ENCODE data around the gene VRTN.

The VRTN gene

DNA sequence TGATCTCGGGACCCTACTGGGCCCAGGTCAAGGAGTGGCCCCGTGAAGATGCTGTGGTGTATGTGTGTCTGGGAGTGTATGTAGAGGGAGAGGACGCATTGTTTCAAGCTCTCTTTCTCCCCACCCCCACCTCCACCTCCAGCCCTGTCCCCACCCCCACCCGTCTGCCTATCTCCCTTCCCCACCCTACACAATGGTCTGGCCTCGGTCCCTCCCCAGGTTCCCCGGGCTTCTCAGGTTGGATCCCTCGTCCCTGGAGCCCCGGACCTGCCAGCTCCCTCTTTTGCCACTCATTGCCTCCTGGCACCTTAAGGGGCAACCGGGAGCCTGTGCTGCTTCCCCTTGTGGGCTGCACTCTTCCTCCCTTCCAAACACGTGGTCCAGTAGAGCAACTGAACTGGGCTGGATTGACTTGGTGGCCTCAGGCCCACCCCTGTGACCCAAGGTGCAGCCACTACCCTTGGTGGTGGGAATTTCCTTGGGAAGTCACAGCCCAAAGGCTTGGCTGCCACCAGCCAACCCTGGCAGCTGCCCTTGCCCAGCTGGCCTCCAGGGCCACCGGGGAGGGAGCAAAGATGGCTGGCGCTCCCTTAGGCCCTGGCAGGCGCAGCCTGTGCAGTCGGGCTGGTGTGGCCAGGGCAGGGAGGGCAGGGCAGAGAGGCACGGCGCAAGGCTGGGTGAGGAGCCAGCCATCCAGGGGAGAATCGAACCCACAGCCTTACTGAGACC, 628 bp downstream of the VRTN start:
- no peaks in the 10 kb centered on the region for H3K9me3 ChIP-seq (ENCODE audit: control extremely low read depth in 1 of 5, control insufficient read depth in 4 of 5, insufficient read depth in 2 of 5, low read depth in 1 of 5, low read length in 4 of 5)
- no peak for DNase-seq
- H3K36me3 ChIP-seq (ENCODE audit: control insufficient read depth in 4 of 4, insufficient read depth in 4 of 4, low read length in 3 of 4): no peaks in the 10 kb centered on the region
- H3K4me1 ChIP-seq (ENCODE audit: control extremely low read depth in 1 of 4, control insufficient read depth in 4 of 4, insufficient read depth in 4 of 4, low read length in 3 of 4): peaks cover 0 to 3% (median 1%) of the 10 kb centered on the region in 4 experiments
- no peak overlapping the region for H3K27ac ChIP-seq (ENCODE audit: insufficient read depth in 1 of 2, low read depth in 1 of 2, low read length in 2 of 2, poor library complexity in 1 of 2, severe bottlenecking in 2 of 2)
- POLR2A ChIA-PET: no interaction called here
- no peaks in the 10 kb centered on the region for H3K27me3 ChIP-seq (replicated peaks in 2 of 5; ENCODE audit: control insufficient read depth in 4 of 5, insufficient read depth in 5 of 5, low read length in 4 of 5)
- CTCF ChIA-PET: no interaction called here
- WGBS (ENCODE audit: insufficient coverage): 69% methylated on average over 12 of the region's 17 CpGs
- H3K4me3 ChIP-seq (ENCODE audit: control insufficient read depth in 1 of 7, extremely low read depth in 1 of 7, insufficient read depth in 4 of 7, low read depth in 2 of 7, low read length in 6 of 7): no peak overlapping the region

DNA sequence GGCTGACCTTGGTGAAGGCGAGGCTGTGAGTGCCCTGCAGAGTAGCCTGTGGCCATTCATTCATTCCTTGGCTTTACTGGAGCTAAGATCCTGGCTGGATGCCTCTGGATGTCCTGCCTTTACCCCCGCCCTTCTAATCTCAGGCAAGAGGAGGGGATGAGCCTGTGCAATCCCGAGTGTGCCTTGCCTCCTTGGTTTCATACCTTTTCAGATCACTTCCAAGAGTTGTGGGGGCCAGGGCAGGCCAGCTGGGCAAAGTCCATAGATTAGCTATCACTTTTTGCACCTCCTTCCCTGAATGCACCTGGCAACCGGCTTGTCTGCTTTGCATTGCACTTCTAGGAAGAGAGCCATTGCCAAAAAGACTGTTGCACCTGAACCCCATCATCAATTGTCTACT, 1.5 kb downstream of the VRTN start:
- DNase-seq: no peak
- Histone ChIP-seq H3K27me3 (replicated peaks in 2 of 5; ENCODE audit: control insufficient read depth in 4 of 5, insufficient read depth in 5 of 5, low read length in 4 of 5) (no peaks in the 10 kb centered on the region), H3K36me3 (ENCODE audit: control insufficient read depth in 4 of 4, insufficient read depth in 4 of 4, low read length in 3 of 4) (no peaks in the 10 kb centered on the region), H3K9me3 (ENCODE audit: control extremely low read depth in 1 of 5, control insufficient read depth in 4 of 5, insufficient read depth in 2 of 5, low read depth in 1 of 5, low read length in 4 of 5) (no peaks in the 10 kb centered on the region), H3K4me1 (ENCODE audit: control extremely low read depth in 1 of 4, control insufficient read depth in 4 of 4, insufficient read depth in 4 of 4, low read length in 3 of 4) (peaks cover 0 to 3% (median 1%) of the 10 kb centered on the region in 4 experiments), H3K4me3 (ENCODE audit: control insufficient read depth in 1 of 7, extremely low read depth in 1 of 7, insufficient read depth in 4 of 7, low read depth in 2 of 7, low read length in 6 of 7) (no peak overlapping the region), H3K27ac (ENCODE audit: insufficient read depth in 1 of 2, low read depth in 1 of 2, low read length in 2 of 2, poor library complexity in 1 of 2, severe bottlenecking in 2 of 2) (no peak overlapping the region)
- ChIA-PET POLR2A (no interaction called here), CTCF (interaction anchor here (0.6 kb wide), 1 partner anchor 1328 kb away, joined by 3 read pairs; no protein-coding TSS in a partner anchor)
- 95% methylated on average over 2 of the region's 4 CpGs for WGBS (ENCODE audit: insufficient coverage)

DNA sequence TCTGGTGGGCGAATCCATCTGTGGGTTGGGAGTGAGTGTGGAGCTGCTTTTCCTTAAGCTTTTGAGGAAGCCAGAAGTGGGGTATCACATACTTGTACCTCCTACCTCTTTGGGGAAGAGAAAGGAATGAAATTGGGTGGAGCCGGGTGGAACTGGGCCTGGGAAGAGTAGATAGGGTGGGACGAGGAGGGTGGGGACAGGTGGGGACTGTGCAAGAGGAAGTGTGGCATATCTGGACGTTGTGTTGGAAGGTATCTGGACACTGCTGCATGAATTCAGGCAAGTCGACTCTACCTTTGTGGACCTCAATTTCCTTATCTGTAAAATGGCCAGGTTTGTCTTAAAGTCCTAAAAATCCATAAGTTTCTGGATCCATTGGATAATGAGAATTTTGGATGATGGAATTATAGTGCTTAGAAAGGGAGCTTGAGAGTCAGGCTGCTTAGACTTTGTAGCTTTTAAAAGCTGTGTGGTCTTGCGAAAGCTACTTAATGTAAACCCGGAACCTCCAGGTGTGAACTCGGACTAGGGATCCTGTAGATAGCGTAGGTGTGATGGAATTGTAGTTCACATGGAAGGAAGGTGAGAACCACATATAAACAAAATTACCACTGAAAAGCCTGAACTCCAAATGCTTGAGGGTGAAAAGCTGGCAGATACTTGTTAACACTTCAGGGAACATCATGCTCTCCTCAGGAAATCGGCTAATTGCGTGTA, 2.1 kb downstream of the VRTN start:
- Histone ChIP-seq H3K36me3 (ENCODE audit: control insufficient read depth in 4 of 4, insufficient read depth in 4 of 4, low read length in 3 of 4) (no peaks in the 10 kb centered on the region), H3K4me3 (ENCODE audit: control insufficient read depth in 1 of 7, extremely low read depth in 1 of 7, insufficient read depth in 4 of 7, low read depth in 2 of 7, low read length in 6 of 7) (no peak overlapping the region), H3K27ac (ENCODE audit: insufficient read depth in 1 of 2, low read depth in 1 of 2, low read length in 2 of 2, poor library complexity in 1 of 2, severe bottlenecking in 2 of 2) (no peak overlapping the region), H3K4me1 (ENCODE audit: control extremely low read depth in 1 of 4, control insufficient read depth in 4 of 4, insufficient read depth in 4 of 4, low read length in 3 of 4) (peaks cover 0 to 3% (median 1%) of the 10 kb centered on the region in 4 experiments), H3K9me3 (ENCODE audit: control extremely low read depth in 1 of 5, control insufficient read depth in 4 of 5, insufficient read depth in 2 of 5, low read depth in 1 of 5, low read length in 4 of 5) (no peaks in the 10 kb centered on the region), H3K27me3 (replicated peaks in 2 of 5; ENCODE audit: control insufficient read depth in 4 of 5, insufficient read depth in 5 of 5, low read length in 4 of 5) (no peaks in the 10 kb centered on the region)
- ChIA-PET POLR2A (no interaction called here), CTCF (interaction anchor here (0.6 kb wide), 1 partner anchor 55 kb away, joined by 3 read pairs; no protein-coding TSS in a partner anchor)
- no peak for DNase-seq
- WGBS (ENCODE audit: insufficient coverage): 76% methylated on average over 9 of the region's 11 CpGs

DNA sequence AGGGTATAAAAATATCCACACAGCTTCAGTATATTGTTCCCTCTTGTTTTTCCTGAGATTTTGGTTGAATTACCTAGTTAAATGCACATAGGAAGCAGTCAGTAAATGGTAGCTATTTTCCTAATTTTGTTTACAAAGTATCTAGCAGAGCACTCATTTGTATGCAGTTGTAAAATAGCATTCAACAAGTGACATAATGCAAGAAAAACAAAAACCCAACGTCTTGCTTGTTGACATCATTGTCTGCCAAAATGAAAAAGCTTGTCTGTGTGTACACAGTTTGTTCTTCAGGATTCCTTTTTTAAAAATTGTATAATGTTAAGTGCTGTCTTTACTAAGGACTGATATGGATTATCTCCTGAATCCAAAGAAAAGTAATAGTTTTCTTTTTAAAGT, 2.7 kb downstream of the VRTN start:
- Histone ChIP-seq H3K36me3 (ENCODE audit: control insufficient read depth in 4 of 4, insufficient read depth in 4 of 4, low read length in 3 of 4) (no peaks in the 10 kb centered on the region), H3K9me3 (ENCODE audit: control extremely low read depth in 1 of 5, control insufficient read depth in 4 of 5, insufficient read depth in 2 of 5, low read depth in 1 of 5, low read length in 4 of 5) (no peaks in the 10 kb centered on the region), H3K27ac (ENCODE audit: insufficient read depth in 1 of 2, low read depth in 1 of 2, low read length in 2 of 2, poor library complexity in 1 of 2, severe bottlenecking in 2 of 2) (no peak overlapping the region), H3K4me1 (ENCODE audit: control extremely low read depth in 1 of 4, control insufficient read depth in 4 of 4, insufficient read depth in 4 of 4, low read length in 3 of 4) (peaks cover 0 to 3% (median 1%) of the 10 kb centered on the region in 4 experiments), H3K4me3 (ENCODE audit: control insufficient read depth in 1 of 7, extremely low read depth in 1 of 7, insufficient read depth in 4 of 7, low read depth in 2 of 7, low read length in 6 of 7) (no peak overlapping the region), H3K27me3 (replicated peaks in 2 of 5; ENCODE audit: control insufficient read depth in 4 of 5, insufficient read depth in 5 of 5, low read length in 4 of 5) (no peaks in the 10 kb centered on the region)
- no peak for DNase-seq
- WGBS (ENCODE audit: insufficient coverage): no CpG with 5 or more reads among the region's 1 CpG
- POLR2A ChIA-PET: no interaction called here
- CTCF ChIA-PET: interaction anchor here (0.6 to 1.0 kb wide), 2 partner anchors 11 to 56 kb away, joined by 3 read pairs; no protein-coding TSS in a partner anchor

DNA sequence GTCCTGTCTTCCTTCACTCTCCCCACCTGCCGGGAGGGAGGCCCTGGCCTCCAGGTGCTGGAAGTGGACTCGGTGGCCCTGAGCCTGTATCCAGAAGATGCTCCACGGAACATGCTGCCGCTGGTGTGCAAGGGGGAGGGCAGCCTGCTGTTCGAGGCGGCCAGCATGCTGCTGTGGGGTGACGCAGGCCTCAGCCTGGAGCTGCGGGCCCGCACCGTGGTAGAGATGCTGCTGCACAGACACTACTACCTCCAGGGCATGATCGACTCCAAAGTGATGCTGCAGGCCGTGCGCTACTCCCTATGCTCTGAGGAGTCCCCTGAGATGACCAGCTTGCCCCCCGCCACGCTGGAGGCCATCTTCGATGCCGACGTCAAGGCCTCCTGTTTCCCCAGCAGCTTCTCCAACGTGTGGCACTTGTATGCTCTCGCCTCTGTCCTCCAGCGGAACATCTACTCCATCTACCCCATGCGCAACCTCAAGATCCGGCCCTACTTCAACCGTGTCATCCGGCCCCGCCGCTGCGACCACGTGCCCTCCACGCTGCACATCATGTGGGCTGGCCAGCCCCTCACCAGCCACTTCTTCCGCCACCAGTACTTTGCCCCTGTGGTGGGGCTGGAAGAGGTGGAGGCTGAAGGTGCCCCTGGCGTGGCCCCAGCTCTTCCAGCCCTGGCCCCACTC, 8.8 kb downstream of the VRTN start:
- no peaks in the 10 kb centered on the region for H3K9me3 ChIP-seq (ENCODE audit: control extremely low read depth in 1 of 5, control insufficient read depth in 4 of 5, insufficient read depth in 2 of 5, low read depth in 1 of 5, low read length in 4 of 5)
- 96% methylated on average over 28 of the region's 32 CpGs for WGBS (ENCODE audit: insufficient coverage)
- peaks cover 0 to 2% (median 0%) of the 10 kb centered on the region in 5 experiments for H3K27me3 ChIP-seq (replicated peaks in 2 of 5; ENCODE audit: control insufficient read depth in 4 of 5, insufficient read depth in 5 of 5, low read length in 4 of 5)
- H3K27ac ChIP-seq (ENCODE audit: insufficient read depth in 1 of 2, low read depth in 1 of 2, low read length in 2 of 2, poor library complexity in 1 of 2, severe bottlenecking in 2 of 2): no peak overlapping the region
- no peaks in the 10 kb centered on the region for H3K4me1 ChIP-seq (ENCODE audit: control extremely low read depth in 1 of 4, control insufficient read depth in 4 of 4, insufficient read depth in 4 of 4, low read length in 3 of 4)
- H3K4me3 ChIP-seq (ENCODE audit: control insufficient read depth in 1 of 7, extremely low read depth in 1 of 7, insufficient read depth in 4 of 7, low read depth in 2 of 7, low read length in 6 of 7): no peak overlapping the region
- POLR2A ChIA-PET: interaction anchor here (0.6 kb wide), 1 partner anchor 204 kb away, joined by 6 read pairs; no protein-coding TSS in a partner anchor
- H3K36me3 ChIP-seq (ENCODE audit: control insufficient read depth in 4 of 4, insufficient read depth in 4 of 4, low read length in 3 of 4): no peaks in the 10 kb centered on the region
- no peak for DNase-seq
- CTCF ChIA-PET: interaction anchor here (1.0 to 1.3 kb wide), 2 partner anchors 20 to 119 kb away, joined by 3 read pairs; no protein-coding TSS in a partner anchor

DNA sequence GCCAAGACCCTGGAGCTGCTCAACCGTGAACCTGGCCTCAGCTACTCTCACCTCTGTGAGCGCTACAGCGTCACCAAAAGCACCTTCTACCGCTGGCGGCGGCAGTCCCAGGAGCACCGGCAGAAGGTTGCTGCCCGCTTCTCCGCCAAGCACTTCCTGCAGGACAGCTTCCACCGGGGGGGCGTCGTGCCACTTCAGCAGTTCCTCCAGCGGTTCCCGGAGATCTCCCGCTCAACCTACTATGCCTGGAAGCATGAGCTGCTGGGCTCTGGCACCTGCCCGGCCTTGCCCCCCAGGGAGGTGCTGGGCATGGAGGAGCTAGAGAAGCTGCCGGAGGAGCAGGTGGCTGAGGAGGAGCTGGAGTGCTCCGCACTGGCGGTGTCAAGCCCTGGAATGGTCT, 9.3 kb downstream of the VRTN start:
- 97% methylated on average over 18 of the region's 19 CpGs for WGBS (ENCODE audit: insufficient coverage)
- POLR2A ChIA-PET: interaction anchor here (0.6 kb wide), 1 partner anchor 204 kb away, joined by 6 read pairs; no protein-coding TSS in a partner anchor

More for the DNA sequence above, 9.3 kb downstream of the VRTN start:
- H3K27ac ChIP-seq (ENCODE audit: insufficient read depth in 1 of 2, low read depth in 1 of 2, low read length in 2 of 2, poor library complexity in 1 of 2, severe bottlenecking in 2 of 2): no peak overlapping the region
- peaks cover 0 to 2% (median 0%) of the 10 kb centered on the region in 4 experiments for H3K4me1 ChIP-seq (ENCODE audit: control extremely low read depth in 1 of 4, control insufficient read depth in 4 of 4, insufficient read depth in 4 of 4, low read length in 3 of 4)
- CTCF ChIA-PET: interaction anchor here (1.0 to 1.3 kb wide), 2 partner anchors 20 to 118 kb away, joined by 3 read pairs; no protein-coding TSS in a partner anchor
- H3K9me3 ChIP-seq (ENCODE audit: control extremely low read depth in 1 of 5, control insufficient read depth in 4 of 5, insufficient read depth in 2 of 5, low read depth in 1 of 5, low read length in 4 of 5): no peaks in the 10 kb centered on the region
- peaks cover 0 to 3% (median 0%) of the 10 kb centered on the region in 5 experiments for H3K27me3 ChIP-seq (replicated peaks in 2 of 5; ENCODE audit: control insufficient read depth in 4 of 5, insufficient read depth in 5 of 5, low read length in 4 of 5)
- H3K36me3 ChIP-seq (ENCODE audit: control insufficient read depth in 4 of 4, insufficient read depth in 4 of 4, low read length in 3 of 4): no peaks in the 10 kb centered on the region
- no peak for DNase-seq
- H3K4me3 ChIP-seq (ENCODE audit: control insufficient read depth in 1 of 7, extremely low read depth in 1 of 7, insufficient read depth in 4 of 7, low read depth in 2 of 7, low read length in 6 of 7): no peak overlapping the region
